Endothelial cell of umbilical vein (primary cell): ENCODE data around the gene TBC1D9. TPM values are rescaled to one million over a fixed set of nuclear protein-coding genes. Genes with fewer than 3 reads are reported as not detected.

Experiments
- BruUV-seq: library from RNA; stranded (reverse); fragments of 400-500 nt; replicated peaks from 2 replicates; lab custom pipeline; 2021; lab: Mats Ljungman, UMichigan
- CTCF ChIA-PET: fragments of 300-600, 350-600 bp; sonication (Branson Sonifier 250); formaldehyde crosslinking; loops from one replicate; lab custom pipeline; 2021; ENCODE audit warnings: antibody characterized with exemption, inconsistent platforms; lab: Charles Lee
- POLR2A ChIA-PET: fragments of 300-600, 350-600 bp; sonication (Branson Sonifier 250); formaldehyde crosslinking; loops from one replicate; lab custom pipeline; 2021; ENCODE audit warnings: antibody characterized with exemption, inconsistent platforms; lab: Charles Lee
- DNase-seq: peaks from one replicate; pipeline ENCODE4 v3.0.0-alpha.2; 2011; ENCODE audit warnings: low read depth, low spot score
- FAIRE-seq: peaks from 2 replicates; lab custom pipeline; 2011; peaks lifted over from hg19 to GRCh38; lab: Jason Lieb, UNC
- H2AFZ ChIP-seq: 2 replicates; pipeline ENCODE4 v1.6.0; 2012; ENCODE audit warnings: low read depth, low read length, control low read depth, inconsistent platforms
- H3K27ac ChIP-seq: 2 replicates; pipeline ENCODE4 v1.5.1; 2011; ENCODE audit warnings: low read depth, mild to moderate bottlenecking, control low read depth, low read length, moderate library complexity; ENCODE audit not compliant: insufficient read depth
- H3K27me3 ChIP-seq, 2 experiments: 2 replicates each; pipeline versions ENCODE4 v1.6.0 to v1.6.1; 2011; ENCODE audit warnings: low read length in 2 of 2, mixed read lengths in 1 of 2; ENCODE audit not compliant: control insufficient read depth in 2 of 2, insufficient read depth in 2 of 2
- H3K36me3 ChIP-seq, 2 experiments: 2 replicates in 1 of 2; 3 replicates in 1 of 2; pipeline ENCODE4 v1.5.1; 2011; ENCODE audit warnings: low read length in 2 of 2, mild to moderate bottlenecking in 1 of 2, moderate library complexity in 1 of 2; ENCODE audit not compliant: control insufficient read depth in 2 of 2, insufficient read depth in 2 of 2; ENCODE audit errors: extremely low read depth in 1 of 2
- H3K4me1 ChIP-seq: 3 replicates; pipeline ENCODE4 v1.5.1; 2011; ENCODE audit warnings: mild to moderate bottlenecking, low read length; ENCODE audit not compliant: control insufficient read depth, insufficient read depth; ENCODE audit errors: extremely low read depth
- H3K4me2 ChIP-seq: 2 replicates; pipeline ENCODE4 v1.6.1; 2011; ENCODE audit warnings: low read length, control low read depth, mixed read lengths; ENCODE audit not compliant: insufficient read depth
- H3K4me3 ChIP-seq, 3 experiments: fragments of 200-600 bp in 1 of 3; sonication (generic), shearing (Covaris generic) in 1 of 3; replicated peaks in 1 of 3; 2 replicates each; pipeline ENCODE4 v1.5.1; 2011 to 2016; ENCODE audit warnings: control low read depth in 3 of 3, low read length in 3 of 3, mild to moderate bottlenecking in 2 of 3, inconsistent platforms in 1 of 3, low read depth in 1 of 3, moderate library complexity in 1 of 3; ENCODE audit not compliant: insufficient read depth in 1 of 3
- H3K79me2 ChIP-seq: 2 replicates; pipeline ENCODE4 v1.6.0; 2012; ENCODE audit warnings: low read length, inconsistent platforms; ENCODE audit not compliant: control insufficient read depth, insufficient read depth
- H3K9ac ChIP-seq: replicated peaks from 2 replicates; pipeline ENCODE3; 2011; ENCODE audit warnings: low read length, control low read depth; ENCODE audit not compliant: insufficient read depth; ENCODE audit errors: extremely low read depth
- H3K9me1 ChIP-seq: replicated peaks from 3 replicates; pipeline ENCODE4 v1.6.0; 2011; ENCODE audit warnings: mild to moderate bottlenecking, low read length; ENCODE audit not compliant: control insufficient read depth, insufficient read depth; ENCODE audit errors: extremely low read depth
- H3K9me3 ChIP-seq: replicated peaks from 2 replicates; pipeline ENCODE4 v1.5.1; 2012; ENCODE audit warnings: low read length, inconsistent platforms; ENCODE audit not compliant: control insufficient read depth, insufficient read depth
- H4K20me1 ChIP-seq: replicated peaks from 2 replicates; pipeline ENCODE3; 2011; ENCODE audit warnings: mild to moderate bottlenecking, low read length; ENCODE audit not compliant: control insufficient read depth, insufficient read depth; ENCODE audit errors: extremely low read depth
- CTCF ChIP-seq, 2 donors: IDR thresholded peaks; 1 replicate in 1 of 2; 2 replicates in 1 of 2; pipeline ENCODE4 v1.5.1; 2011; ENCODE audit warnings: low read length in 2 of 2, mild to moderate bottlenecking in 2 of 2, moderate library complexity in 2 of 2, control low read depth in 1 of 2, inconsistent platforms in 1 of 2, low read depth in 1 of 2; ENCODE audit not compliant: insufficient read depth in 1 of 2; ENCODE audit errors: extremely low read depth in 1 of 2
- EZH2 ChIP-seq: IDR thresholded peaks from 2 replicates; pipeline ENCODE4 v1.6.1; 2012; ENCODE audit warnings: borderline replicate concordance, low read depth, mild to moderate bottlenecking, moderate library complexity, low read length, inconsistent platforms; ENCODE audit not compliant: severe bottlenecking
- FOS ChIP-seq: IDR thresholded peaks from 2 replicates; pipeline ENCODE4 v1.6.1; 2011; ENCODE audit warnings: mild to moderate bottlenecking, low read length, moderate library complexity, borderline replicate concordance; ENCODE audit not compliant: insufficient read depth
- GATA2 ChIP-seq: IDR thresholded peaks from 2 replicates; pipeline ENCODE4 v1.7.0; 2011; ENCODE audit warnings: low read depth, mild to moderate bottlenecking, moderate library complexity, mixed read lengths, low read length; ENCODE audit not compliant: insufficient read length, insufficient read depth
- JUN ChIP-seq: IDR thresholded peaks from 2 replicates; pipeline ENCODE4 v1.6.1; 2011; ENCODE audit warnings: borderline replicate concordance, low read depth; ENCODE audit not compliant: insufficient read length, insufficient read depth
- MAX ChIP-seq: IDR thresholded peaks from 2 replicates; pipeline ENCODE4 v1.6.1; 2011; ENCODE audit not compliant: insufficient read depth, insufficient read length
- MYC ChIP-seq: IDR thresholded peaks from one replicate; pipeline ENCODE4 v1.6.1; 2011; ENCODE audit warnings: mild to moderate bottlenecking, low read depth, low read length
- POLR2A ChIP-seq: IDR thresholded peaks from 2 replicates; pipeline ENCODE4 v1.6.1; 2012; ENCODE audit warnings: low read depth, mild to moderate bottlenecking, control low read depth, low read length
- POLR2AphosphoS5 ChIP-seq: IDR thresholded peaks from 2 replicates; pipeline ENCODE4 v1.6.1; 2012; ENCODE audit warnings: low read depth, mild to moderate bottlenecking, control low read depth, low read length, moderate library complexity; ENCODE audit not compliant: insufficient read depth
- dilution Hi-C: fragments of 300-500 bp; cut with MboI; formaldehyde crosslinking; loops from one replicate; pipeline ENCODE4 v1.15.0; 2019; ENCODE audit warnings: low sequenced_read_pairs; ENCODE audit not compliant: extremely low pct_ligation_motif_present
- intact Hi-C: fragments of 100-400 bp; cut with micrococcal nuclease; formaldehyde crosslinking; loops from one replicate; pipeline ENCODE4 v1.10.0; 2022
- polyA plus RNA-seq, 4 experiments: library from polyadenylated mRNA; depleted of rRNA in 3 of 4; stranded (reverse) in 3 of 4; unstranded in 1 of 4; fragments of >200 nt; gene quantifications; 2 replicates each; pipeline versions ENCODE4 v1.2.1 to v1.2.3, GENCODE V29; 2011 to 2012; ENCODE audit warnings: missing spikeins in 1 of 4
- total RNA-seq: library from RNA; stranded (reverse); gene quantifications from 2 replicates; pipeline ENCODE4 v1.2.3, GENCODE V29; 2021

The TBC1D9 gene
- total and polyA plus RNA-seq, 2 donors (not counting 3 experiments of a cell fraction or from before 2014, with no cell fraction given) = 21.7 to 45.3 TPM

- intact Hi-C loops = no loop called here
- POLR2A ChIA-PET = interaction anchor here (0.7 kb wide), 1 partner anchor 1621 kb away, joined by 3 read pairs; no protein-coding TSS in a partner anchor
- H3K9ac ChIP-seq = no peak overlapping the region
- no peak for DNase-seq
- no peak overlapping the region for H3K27ac ChIP-seq
- H3K4me2 ChIP-seq = no peak overlapping the region
- no peaks in the 10 kb centered on the region for H3K36me3 ChIP-seq
- FAIRE-seq = no peak
- H4K20me1 ChIP-seq = no peaks in the 10 kb centered on the region
- CTCF ChIA-PET = no interaction called here
- H3K4me3 ChIP-seq = no peak overlapping the region
- H2AFZ ChIP-seq = no peak overlapping the region
- BruUV-seq = no TSS peak
- dilution Hi-C loops = no loop called here
- no peak for TF ChIP-seq POLR2AphosphoS5
- TF ChIP-seq EZH2 = no peak
- no peak for TF ChIP-seq POLR2A
- no peak for TF ChIP-seq JUN
- no peak for TF ChIP-seq CTCF (IDR thresholded peaks at IDR 0.05; ENCODE audit: extremely low read depth in 1 of 2, insufficient read depth in 1 of 2, low read depth in 1 of 2, low read length in 2 of 2)
- no peak for TF ChIP-seq MYC
- TF ChIP-seq GATA2 = no peak
- no peak for TF ChIP-seq MAX
- TF ChIP-seq FOS = no peak
- no peaks in the 10 kb centered on the region for H3K4me1 ChIP-seq
- no peaks in the 10 kb centered on the region for H3K9me1 ChIP-seq
- no peaks in the 10 kb centered on the region for H3K79me2 ChIP-seq
- H3K27me3 ChIP-seq = peaks cover 0 to 4% of the 10 kb centered on the region in 2 experiments
- H3K9me3 ChIP-seq = no peaks in the 10 kb centered on the region
Observed at GRCh38 chr4:140790765-140791164, 34.6 kb upstream of the TBC1D9 start.
